Measurements from ENCODE around the gene NCOA1.
"Not testable (repeated sequence)": the region's sequence is repeated elsewhere in the genome, so short reads cannot be mapped to it uniquely, and the experiment has no call there.

NCOA1 gene

GRCh38 chr2:24466871-24467870, 23.9 kb upstream of the NCOA1 start:
- TF ChIP-seq, protein P1, sequence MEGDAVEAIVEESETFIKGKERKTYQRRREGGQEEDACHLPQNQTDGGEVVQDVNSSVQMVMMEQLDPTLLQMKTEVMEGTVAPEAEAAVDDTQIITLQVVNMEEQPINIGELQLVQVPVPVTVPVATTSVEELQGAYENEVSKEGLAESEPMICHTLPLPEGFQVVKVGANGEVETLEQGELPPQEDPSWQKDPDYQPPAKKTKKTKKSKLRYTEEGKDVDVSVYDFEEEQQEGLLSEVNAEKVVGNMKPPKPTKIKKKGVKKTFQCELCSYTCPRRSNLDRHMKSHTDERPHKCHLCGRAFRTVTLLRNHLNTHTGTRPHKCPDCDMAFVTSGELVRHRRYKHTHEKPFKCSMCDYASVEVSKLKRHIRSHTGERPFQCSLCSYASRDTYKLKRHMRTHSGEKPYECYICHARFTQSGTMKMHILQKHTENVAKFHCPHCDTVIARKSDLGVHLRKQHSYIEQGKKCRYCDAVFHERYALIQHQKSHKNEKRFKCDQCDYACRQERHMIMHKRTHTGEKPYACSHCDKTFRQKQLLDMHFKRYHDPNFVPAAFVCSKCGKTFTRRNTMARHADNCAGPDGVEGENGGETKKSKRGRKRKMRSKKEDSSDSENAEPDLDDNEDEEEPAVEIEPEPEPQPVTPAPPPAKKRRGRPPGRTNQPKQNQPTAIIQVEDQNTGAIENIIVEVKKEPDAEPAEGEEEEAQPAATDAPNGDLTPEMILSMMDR (IDR thresholded peaks at IDR 0.05; ENCODE audit: control insufficient read depth, insufficient read depth, low read depth, low read length, missing control alignments), result no peak
- H3K4me3 ChIP-seq (ENCODE audit: control insufficient read depth, low read depth, low read length), result no peak overlapping the region
- no peak for DNase-seq (ENCODE audit: low read depth)

DNA sequence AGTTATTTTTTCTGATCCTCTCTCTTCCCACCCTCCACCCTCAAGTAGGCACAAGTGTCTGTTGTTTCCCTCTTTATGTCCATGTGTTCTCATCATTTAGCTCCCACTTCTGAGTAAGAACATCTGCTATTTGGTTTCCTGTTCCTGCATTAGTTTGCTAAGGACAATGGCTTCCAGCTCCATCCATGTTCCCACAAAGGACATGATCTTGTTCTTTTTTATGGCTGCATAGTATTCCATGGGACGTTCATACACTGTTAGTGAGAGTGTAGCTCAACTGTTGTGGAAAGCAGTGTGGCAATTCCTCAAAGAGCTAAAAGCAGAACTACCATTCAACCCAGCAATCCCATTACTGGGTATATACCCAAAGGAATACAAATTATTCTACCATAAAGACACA, 22.6 kb upstream of the NCOA1 start:
- not testable (repeated sequence) for H3K4me3 ChIP-seq (ENCODE audit: control insufficient read depth, low read depth, low read length); DNase-seq (ENCODE audit: low read depth)

DNA sequence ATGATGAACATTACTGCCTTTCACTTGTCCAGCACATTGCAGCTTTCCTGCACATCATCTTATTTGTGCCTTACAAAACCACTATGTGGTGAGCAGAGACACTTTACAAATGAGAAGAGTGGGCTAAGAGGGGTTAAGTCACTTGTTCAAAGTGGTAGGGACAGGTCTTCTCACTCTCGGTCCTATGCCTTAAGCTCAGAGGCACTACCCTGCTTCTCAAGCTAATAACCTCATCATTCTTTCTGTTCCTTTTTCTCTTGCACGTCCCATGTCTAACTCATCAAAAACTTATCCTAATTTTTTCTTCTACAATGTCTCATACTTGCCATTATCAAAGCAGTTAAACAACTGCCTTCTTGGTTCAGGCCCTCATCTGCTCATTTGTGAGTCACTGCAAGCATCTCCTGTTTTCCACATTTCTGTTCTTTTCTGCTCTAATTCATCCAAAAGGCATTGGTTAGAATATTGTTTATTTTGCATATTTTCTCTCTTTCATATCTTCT, 21.9 kb upstream of the NCOA1 start:
- no peak for DNase-seq (ENCODE audit: low read depth)
- H3K4me3 ChIP-seq (ENCODE audit: control insufficient read depth, low read depth, low read length), result no peak overlapping the region
- TF ChIP-seq, protein P1 (IDR thresholded peaks at IDR 0.05; ENCODE audit: control insufficient read depth, insufficient read depth, low read depth, low read length, missing control alignments), result no peak

GRCh38 chr2:24471662-24472061, 19.4 kb upstream of the NCOA1 start:
- DNase-seq (ENCODE audit: low read depth), result no peak
- TF ChIP-seq, protein P1 (IDR thresholded peaks at IDR 0.05; ENCODE audit: control insufficient read depth, insufficient read depth, low read depth, low read length, missing control alignments), result no peak

GRCh38 chr2:24472416-24472815, 18.6 kb upstream of the NCOA1 start:
- no peak overlapping the region for H3K4me3 ChIP-seq (ENCODE audit: control insufficient read depth, low read depth, low read length)
- DNase-seq (ENCODE audit: low read depth), result no peak
- TF ChIP-seq, protein P1 (IDR thresholded peaks at IDR 0.05; ENCODE audit: control insufficient read depth, insufficient read depth, low read depth, low read length, missing control alignments), result no peak

More at GRCh38 chr2:24471662-24472061, 19.4 kb upstream of the NCOA1 start:
- no peak overlapping the region for H3K4me3 ChIP-seq (ENCODE audit: control insufficient read depth, low read depth, low read length)

- TF ChIP-seq, protein P1 (IDR thresholded peaks at IDR 0.05; ENCODE audit: control insufficient read depth, insufficient read depth, low read depth, low read length, missing control alignments), result no peak
- no peak for DNase-seq (ENCODE audit: low read depth)
- no peak overlapping the region for H3K4me3 ChIP-seq (ENCODE audit: control insufficient read depth, low read depth, low read length)
Measured at GRCh38 chr2:24473626-24474025, 17.4 kb upstream of the NCOA1 start.

GRCh38 chr2:24474053-24474452, 17.0 kb upstream of the NCOA1 start:
- TF ChIP-seq, protein P1 (IDR thresholded peaks at IDR 0.05; ENCODE audit: control insufficient read depth, insufficient read depth, low read depth, low read length, missing control alignments), result no peak
- DNase-seq (ENCODE audit: low read depth), result no peak

More at GRCh38 chr2:24474053-24474452, 17.0 kb upstream of the NCOA1 start:
- no peak overlapping the region for H3K4me3 ChIP-seq (ENCODE audit: control insufficient read depth, low read depth, low read length)

Data from AG09309 (cell line).